Brain microvascular endothelial cell (primary cell): ENCODE measurements around the gene RSU1.

ENCODE experiments used
- DNase-seq: peaks from one replicate; pipeline ENCODE4 v3.0.0-alpha.2; 2020
- H3K27ac ChIP-seq: fragments of 250-450 bp; sonication (Bioruptor Pico); 2 replicates; pipeline ENCODE4 v1.5.1; 2020; ENCODE audit warnings: mild to moderate bottlenecking, moderate library complexity
- H3K27me3 ChIP-seq: fragments of 250-450 bp; sonication (Bioruptor Pico); replicated peaks from 2 replicates; pipeline ENCODE4 v1.5.1; 2020; ENCODE audit warnings: mild to moderate bottlenecking
- H3K36me3 ChIP-seq: fragments of 250-450 bp; sonication (Bioruptor Pico); replicated peaks from 2 replicates; pipeline ENCODE4 v1.5.1; 2020; ENCODE audit warnings: mild to moderate bottlenecking
- H3K4me3 ChIP-seq: 2 replicates; pipeline ENCODE4 v1.5.1; 2011; ENCODE audit warnings: low read depth, mild to moderate bottlenecking, control low read depth, low read length, moderate library complexity
- in situ Hi-C: cut with HindIII; loops from 2 replicates; pipeline ENCODE4 v1.10.0; 2017; ENCODE audit warnings: low sequenced_read_pairs, low pct_ligation_motif_present
- TF ChIP-seq, protein P1 (sequence below): IDR thresholded peaks from 2 replicates; pipeline ENCODE4 v1.5.1; 2011; ENCODE audit warnings: low read depth, mild to moderate bottlenecking, moderate library complexity, low read length, control low read depth, inconsistent platforms; ENCODE audit errors: missing control alignments

RSU1 gene

GRCh38 chr10:16770141-16770540 is 47.1 kb downstream of the RSU1 start:
- in situ Hi-C loops: no loop called here
- Histone ChIP-seq H3K4me3 (no peak overlapping the region), H3K27ac (no peak overlapping the region), H3K36me3 (no peaks in the 10 kb centered on the region), H3K27me3 (no peaks in the 10 kb centered on the region)
- DNase-seq: no peak
- TF ChIP-seq, protein P1, sequence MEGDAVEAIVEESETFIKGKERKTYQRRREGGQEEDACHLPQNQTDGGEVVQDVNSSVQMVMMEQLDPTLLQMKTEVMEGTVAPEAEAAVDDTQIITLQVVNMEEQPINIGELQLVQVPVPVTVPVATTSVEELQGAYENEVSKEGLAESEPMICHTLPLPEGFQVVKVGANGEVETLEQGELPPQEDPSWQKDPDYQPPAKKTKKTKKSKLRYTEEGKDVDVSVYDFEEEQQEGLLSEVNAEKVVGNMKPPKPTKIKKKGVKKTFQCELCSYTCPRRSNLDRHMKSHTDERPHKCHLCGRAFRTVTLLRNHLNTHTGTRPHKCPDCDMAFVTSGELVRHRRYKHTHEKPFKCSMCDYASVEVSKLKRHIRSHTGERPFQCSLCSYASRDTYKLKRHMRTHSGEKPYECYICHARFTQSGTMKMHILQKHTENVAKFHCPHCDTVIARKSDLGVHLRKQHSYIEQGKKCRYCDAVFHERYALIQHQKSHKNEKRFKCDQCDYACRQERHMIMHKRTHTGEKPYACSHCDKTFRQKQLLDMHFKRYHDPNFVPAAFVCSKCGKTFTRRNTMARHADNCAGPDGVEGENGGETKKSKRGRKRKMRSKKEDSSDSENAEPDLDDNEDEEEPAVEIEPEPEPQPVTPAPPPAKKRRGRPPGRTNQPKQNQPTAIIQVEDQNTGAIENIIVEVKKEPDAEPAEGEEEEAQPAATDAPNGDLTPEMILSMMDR: no peak

- in situ Hi-C loops: no loop called here
- no peak for DNase-seq
- Histone ChIP-seq H3K4me3 (no peak overlapping the region), H3K36me3 (no peaks in the 10 kb centered on the region), H3K27me3 (no peaks in the 10 kb centered on the region), H3K27ac (no peak overlapping the region)
- TF ChIP-seq, protein P1: no peak
These were observed 47.9 kb downstream of the RSU1 start for GRCh38 chr10:16769331-16769730.

GRCh38 chr10:16768702-16769101 is 48.5 kb downstream of the RSU1 start:
- no peak for DNase-seq
- in situ Hi-C loops: no loop called here
- Histone ChIP-seq H3K36me3 (no peaks in the 10 kb centered on the region), H3K27me3 (no peaks in the 10 kb centered on the region), H3K27ac (no peak overlapping the region), H3K4me3 (no peak overlapping the region)
- TF ChIP-seq, protein P1: no peak

DNA sequence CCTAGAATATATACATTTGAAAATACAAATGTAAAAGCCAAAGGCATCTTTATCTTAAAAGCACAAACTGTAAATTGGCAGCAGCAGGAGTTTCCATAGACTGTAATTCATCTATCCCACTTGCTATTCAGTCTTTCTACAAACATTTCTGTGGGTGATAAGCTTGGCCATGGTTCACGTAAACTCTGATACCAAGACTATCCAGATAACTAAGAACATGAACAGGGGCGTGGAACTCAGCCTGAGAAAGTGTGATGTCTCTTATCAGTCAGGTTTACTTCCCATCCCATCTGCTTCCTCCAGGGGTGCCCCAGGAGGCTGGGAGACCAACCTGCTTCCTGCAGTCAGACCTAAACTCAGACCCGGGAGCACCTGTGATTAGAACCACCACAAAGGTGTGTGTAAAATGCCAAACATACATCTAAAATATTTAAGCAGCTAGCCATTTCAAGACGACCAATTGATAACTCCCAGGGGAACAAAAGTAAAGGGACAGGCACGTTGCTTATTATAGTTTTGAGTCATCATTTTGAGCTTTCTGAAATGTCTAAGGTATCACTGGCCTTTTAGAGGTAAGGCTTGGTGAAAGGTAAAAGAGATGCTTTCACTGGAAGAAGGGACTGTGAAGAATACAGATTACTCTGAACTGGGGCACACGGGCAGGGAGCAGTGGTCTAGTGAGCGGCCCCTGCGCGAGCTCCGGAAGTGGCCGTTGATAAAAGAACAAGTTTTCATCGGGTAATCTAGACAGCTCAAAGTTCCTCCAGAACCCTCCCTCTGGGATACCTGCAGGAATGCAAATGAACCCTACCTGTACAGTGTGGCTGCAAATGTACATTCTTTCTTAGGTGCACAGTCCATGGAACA is 51.5 kb downstream of the RSU1 start:
- TF ChIP-seq, protein P1: no peak
- Histone ChIP-seq H3K36me3 (peaks cover 4% of the 10 kb centered on the region), H3K4me3 (no peak overlapping the region), H3K27me3 (no peaks in the 10 kb centered on the region), H3K27ac (no peak overlapping the region)
- DNase-seq: no peak
- in situ Hi-C loops: no loop called here

DNA sequence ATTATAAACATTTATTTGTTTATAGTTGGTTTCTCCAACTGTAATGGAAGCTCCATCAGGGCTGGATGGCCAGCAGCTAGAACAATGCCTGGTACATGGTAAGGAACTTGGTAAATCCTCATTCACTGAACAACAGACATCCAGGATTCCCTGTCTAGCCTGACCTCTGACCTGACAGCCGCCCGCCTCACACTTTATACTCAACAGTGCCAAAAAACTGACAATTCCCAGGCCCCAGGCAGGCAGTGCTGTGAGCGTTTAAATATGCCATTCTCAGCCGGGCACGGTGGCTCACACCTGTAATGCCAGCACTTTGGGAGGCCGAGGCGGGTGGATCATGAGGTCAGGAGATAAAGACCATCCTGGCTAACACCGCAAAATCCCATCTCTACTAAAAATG is 55.9 kb downstream of the RSU1 start:
- no peak overlapping the region for H3K27ac ChIP-seq
- H3K36me3 ChIP-seq: peaks cover 7% of the 10 kb centered on the region
- no peaks in the 10 kb centered on the region for H3K27me3 ChIP-seq
- in situ Hi-C loops: no loop called here
- DNase-seq: no peak
- TF ChIP-seq, protein P1: no peak
- H3K4me3 ChIP-seq: no peak overlapping the region

- H3K27ac ChIP-seq: no peak overlapping the region
- DNase-seq: peak; percentile 63
- peaks cover 4% of the 10 kb centered on the region for H3K36me3 ChIP-seq
- H3K4me3 ChIP-seq: no peak overlapping the region
- in situ Hi-C loops: no loop called here
- TF ChIP-seq, protein P1: no peak
- no peaks in the 10 kb centered on the region for H3K27me3 ChIP-seq
These were observed 60.5 kb downstream of the RSU1 start for GRCh38 chr10:16756561-16757221.
